HG03108 (cell line): ENCODE data around the gene PTPRH.
"Not testable (repeated sequence)": the region's sequence is repeated elsewhere in the genome, so short reads cannot be mapped to it uniquely, and the experiment has no call there.

Experiments used
- ATAC-seq: cut with Tn5 transposase; IDR thresholded peaks from one replicate; pipeline ENCODE4 v1.9.1; 2021; ENCODE audit warnings: moderate library complexity; ENCODE audit not compliant: unreplicated experiment

PTPRH gene

GRCh38 chr19:55193481-55193880, 15.8 kb downstream of the PTPRH start:
- no peak for ATAC-seq

- no peak for ATAC-seq
Measured at GRCh38 chr19:55189403-55189835, 19.9 kb downstream of the PTPRH start.

GRCh38 chr19:55188625-55189024, 20.7 kb downstream of the PTPRH start:
- ATAC-seq, result no peak

- ATAC-seq, result no peak
Measured at GRCh38 chr19:55186080-55186479, 23.2 kb downstream of the PTPRH start.

- ATAC-seq, result no peak
Measured at GRCh38 chr19:55181740-55182139, 27.6 kb downstream of the PTPRH start.

- ATAC-seq, result no peak
Measured at GRCh38 chr19:55179606-55180484, 29.5 kb downstream of the PTPRH start, which contains the start of gene SYT5. SYT5 (minus strand) TSS chr19:55180289; CDS start chr19:55179041, 1,248 bp downstream.

GRCh38 chr19:55178781-55179599, 30.3 kb downstream of the PTPRH start:
- ATAC-seq, result peak; percentile 60

- ATAC-seq, result no peak
Measured at GRCh38 chr19:55176076-55176475, 33.2 kb downstream of the PTPRH start.

- no peak for ATAC-seq
Measured at GRCh38 chr19:55175117-55175867, 34.0 kb downstream of the PTPRH start.

- ATAC-seq, result no peak
Measured at GRCh38 chr19:55174425-55175116, 34.7 kb downstream of the PTPRH start.

- ATAC-seq, result no peak
Measured at GRCh38 chr19:55173714-55174409, 35.4 kb downstream of the PTPRH start.

- ATAC-seq, result no peak
Measured at GRCh38 chr19:55173186-55173713, 36.1 kb downstream of the PTPRH start.

GRCh38 chr19:55172741-55173140, 36.6 kb downstream of the PTPRH start:
- ATAC-seq, result no peak

- not testable (repeated sequence) for ATAC-seq
Measured at GRCh38 chr19:55172318-55172717, 37.0 kb downstream of the PTPRH start.

- no peak for ATAC-seq
Measured at GRCh38 chr19:55171440-55171839, 37.9 kb downstream of the PTPRH start.

- ATAC-seq, result no peak
Measured at GRCh38 chr19:55169136-55169535, 40.2 kb downstream of the PTPRH start.

GRCh38 chr19:55166530-55167268, 42.6 kb downstream of the PTPRH start, which contains the start of gene DNAAF3:
DNAAF3 (minus strand) TSS chr19:55166613; CDS start chr19:55166413, 200 bp downstream.
- ATAC-seq, result peak; percentile 73

GRCh38 chr19:55165952-55166529, 43.3 kb downstream of the PTPRH start:
- ATAC-seq, result no peak
